Upper lobe of left lung (tissue), 6 donors: ENCODE results near the gene PPP3R1. TPM values are rescaled to one million over a fixed set of nuclear protein-coding genes. Genes with fewer than 3 reads are reported as not detected.

ENCODE experiments used
- ATAC-seq, 2 donors: fragments of 200-7000 bp; cut with Tn5 transposase; one replicate each; pipeline ENCODE4 v1.9.1; 2022; ENCODE audit warnings: mild to moderate bottlenecking in 2 of 2, moderate library complexity in 2 of 2; ENCODE audit not compliant: low FRiP score in 2 of 2
- DNase-seq, 2 donors: peaks; one replicate each; pipeline ENCODE4 v3.0.0-alpha.2; 2019 to 2020
- H3K27ac ChIP-seq, 4 donors: fragments of 200-600 bp; sonication (generic); one replicate each; pipeline ENCODE4 v1.5.1; 2016 to 2019
- H3K27me3 ChIP-seq, 4 donors: fragments of 200-600 bp; sonication (generic); one replicate each; pipeline ENCODE4 v1.5.1; 2017 to 2019
- H3K36me3 ChIP-seq, 4 donors: fragments of 200-600 bp; sonication (generic); one replicate each; pipeline ENCODE4 v1.5.1; 2016 to 2019
- H3K4me1 ChIP-seq, 4 donors: fragments of 200-600 bp; sonication (generic); one replicate each; pipeline ENCODE4 v1.5.1; 2018 to 2019
- H3K4me3 ChIP-seq, 4 donors: fragments of 200-600 bp; sonication (generic); one replicate each; pipeline ENCODE4 v1.5.1; 2017 to 2019; ENCODE audit warnings: mild to moderate bottlenecking in 2 of 4, moderate library complexity in 1 of 4
- H3K9me3 ChIP-seq, 4 donors: fragments of 200-600 bp; sonication (generic); one replicate each; pipeline ENCODE4 v1.5.1; 2018 to 2019
- EP300 ChIP-seq, 4 donors: sonication (generic); formaldehyde crosslinking; IDR thresholded peaks; one replicate each; pipeline ENCODE4 v1.5.1; 2017; ENCODE audit warnings: antibody characterized with exemption in 4 of 4, control low read depth in 2 of 4
- POLR2A ChIP-seq, 4 donors: fragments of 450-650 bp; IDR thresholded peaks; one replicate each; pipeline ENCODE4 v1.5.1; 2016 to 2017; ENCODE audit warnings: antibody characterized with exemption in 4 of 4, mild to moderate bottlenecking in 2 of 4
- POLR2AphosphoS5 ChIP-seq, 2 donors: sonication (generic); formaldehyde crosslinking; IDR thresholded peaks; one replicate each; pipeline ENCODE4 v1.5.1; 2017; ENCODE audit warnings: antibody characterized with exemption in 2 of 2
- WGBS, 2 donors: methylation state at CpG; one replicate each; pipeline ENCODE4 v1.1.5; 2017 to 2018; 5-methylcytosine and 5-hydroxymethylcytosine counted together
- total RNA-seq, 6 donors: library from RNA; depleted of rRNA in 4 of 6; stranded (reverse); fragments of >200 nt in 4 of 6; gene quantifications; one replicate each; pipeline versions ENCODE4 v1.1.0 to v1.2.1, GENCODE V29; 2016 to 2021
- TF ChIP-seq, protein P1 (sequence below), 6 experiments: fragments of 450-650 bp in 4 of 6; fragments of 200-600 bp in 2 of 6; sonication (generic) in 2 of 6; IDR thresholded peaks; one replicate each; pipeline ENCODE4 v1.5.1; 2016 to 2019; ENCODE audit warnings: antibody characterized with exemption in 6 of 6
- donor health status: DM: no; HTN: no; CAD: no; lungs with moderate emphysema.
- donor health status: DM: no; HTN: yes; CAD: no; lungs with severe emphysema.

Gene PPP3R1
- total RNA-seq, 6 donors from 2014 or later, result 14.7 to 56.6 (median 45.4) TPM

DNA sequence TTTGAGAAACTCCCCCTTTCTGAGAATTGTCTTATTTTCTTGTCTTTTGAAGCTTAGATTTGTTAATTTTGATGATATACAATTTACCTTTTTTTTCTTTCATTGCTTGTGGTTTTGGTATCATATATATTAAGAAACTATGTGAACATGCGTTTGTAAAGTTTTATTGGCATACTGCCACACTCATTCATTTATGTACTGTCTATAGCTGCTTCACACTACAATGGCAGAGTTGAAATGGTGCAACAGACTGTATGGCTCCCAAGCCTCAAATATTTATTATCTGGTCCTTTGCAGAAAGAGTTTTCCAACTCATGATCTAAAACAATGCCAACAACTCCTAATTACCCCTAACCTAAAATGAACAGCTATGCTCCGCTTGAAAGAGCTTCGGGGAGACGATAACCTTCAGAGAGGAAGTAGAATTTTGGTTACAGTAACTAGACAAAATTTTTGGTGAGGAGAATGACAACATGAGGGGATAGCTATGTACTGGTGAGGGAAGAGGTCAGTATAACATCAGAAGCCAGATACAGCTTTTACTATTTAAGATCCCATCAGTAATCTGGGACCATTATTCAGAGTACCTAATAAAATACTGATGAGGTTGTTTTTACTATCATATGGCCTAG, 16.1 kb downstream of the PPP3R1 start:
- TF ChIP-seq POLR2AphosphoS5 (IDR thresholded peaks at IDR 0.05), result no peak
- TF ChIP-seq, protein P1, sequence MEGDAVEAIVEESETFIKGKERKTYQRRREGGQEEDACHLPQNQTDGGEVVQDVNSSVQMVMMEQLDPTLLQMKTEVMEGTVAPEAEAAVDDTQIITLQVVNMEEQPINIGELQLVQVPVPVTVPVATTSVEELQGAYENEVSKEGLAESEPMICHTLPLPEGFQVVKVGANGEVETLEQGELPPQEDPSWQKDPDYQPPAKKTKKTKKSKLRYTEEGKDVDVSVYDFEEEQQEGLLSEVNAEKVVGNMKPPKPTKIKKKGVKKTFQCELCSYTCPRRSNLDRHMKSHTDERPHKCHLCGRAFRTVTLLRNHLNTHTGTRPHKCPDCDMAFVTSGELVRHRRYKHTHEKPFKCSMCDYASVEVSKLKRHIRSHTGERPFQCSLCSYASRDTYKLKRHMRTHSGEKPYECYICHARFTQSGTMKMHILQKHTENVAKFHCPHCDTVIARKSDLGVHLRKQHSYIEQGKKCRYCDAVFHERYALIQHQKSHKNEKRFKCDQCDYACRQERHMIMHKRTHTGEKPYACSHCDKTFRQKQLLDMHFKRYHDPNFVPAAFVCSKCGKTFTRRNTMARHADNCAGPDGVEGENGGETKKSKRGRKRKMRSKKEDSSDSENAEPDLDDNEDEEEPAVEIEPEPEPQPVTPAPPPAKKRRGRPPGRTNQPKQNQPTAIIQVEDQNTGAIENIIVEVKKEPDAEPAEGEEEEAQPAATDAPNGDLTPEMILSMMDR (IDR thresholded peaks at IDR 0.05), result no peak
- no peak for TF ChIP-seq EP300 (IDR thresholded peaks at IDR 0.05)
- no peak for TF ChIP-seq POLR2A (IDR thresholded peaks at IDR 0.05)
- Histone ChIP-seq H3K27me3 (no peaks in the 10 kb centered on the region), H3K36me3 (no peaks in the 10 kb centered on the region), H3K27ac (no peak overlapping the region), H3K9me3 (no peaks in the 10 kb centered on the region), H3K4me1 (peaks cover 58 to 79% (median 68%) of the 10 kb centered on the region in 4 donors), H3K4me3 (no peak overlapping the region)
- no peak for ATAC-seq
- DNase-seq, result no peak
- 33 to 48% methylated on average over 4 of the region's 4 CpGs for WGBS, 2 donors

DNA sequence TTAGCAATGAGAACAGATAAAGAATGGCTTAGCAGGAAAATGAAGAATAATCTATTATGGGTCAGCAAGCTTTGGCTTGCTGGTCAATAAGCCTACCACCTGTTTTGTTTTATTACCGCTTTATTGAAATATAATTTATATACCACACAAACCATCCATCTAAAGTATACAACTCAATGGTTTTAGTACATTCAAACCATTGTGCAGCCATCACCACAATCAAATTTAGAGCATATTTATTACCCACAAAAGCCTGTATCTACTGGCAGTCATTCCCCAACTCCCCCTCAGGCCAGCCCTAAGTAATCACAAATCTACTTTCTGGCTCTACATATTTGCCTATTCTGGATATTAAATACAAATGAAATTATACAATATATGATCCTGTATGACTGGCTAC, 17.2 kb downstream of the PPP3R1 start:
- Histone ChIP-seq H3K4me1 (peaks cover 62 to 81% (median 72%) of the 10 kb centered on the region in 4 donors), H3K9me3 (no peaks in the 10 kb centered on the region), H3K27ac (no peak overlapping the region), H3K27me3 (no peaks in the 10 kb centered on the region), H3K36me3 (no peaks in the 10 kb centered on the region), H3K4me3 (no peak overlapping the region)
- DNase-seq (no peak), ATAC-seq (no peak)
- TF ChIP-seq, protein P1 (IDR thresholded peaks at IDR 0.05), result no peak
- TF ChIP-seq POLR2AphosphoS5 (IDR thresholded peaks at IDR 0.05), result no peak
- TF ChIP-seq EP300 (IDR thresholded peaks at IDR 0.05), result no peak
- TF ChIP-seq POLR2A (IDR thresholded peaks at IDR 0.05), result no peak
- WGBS, 2 donors, result 92 to 100% methylated on average over 1 of the region's 1 CpG

DNA sequence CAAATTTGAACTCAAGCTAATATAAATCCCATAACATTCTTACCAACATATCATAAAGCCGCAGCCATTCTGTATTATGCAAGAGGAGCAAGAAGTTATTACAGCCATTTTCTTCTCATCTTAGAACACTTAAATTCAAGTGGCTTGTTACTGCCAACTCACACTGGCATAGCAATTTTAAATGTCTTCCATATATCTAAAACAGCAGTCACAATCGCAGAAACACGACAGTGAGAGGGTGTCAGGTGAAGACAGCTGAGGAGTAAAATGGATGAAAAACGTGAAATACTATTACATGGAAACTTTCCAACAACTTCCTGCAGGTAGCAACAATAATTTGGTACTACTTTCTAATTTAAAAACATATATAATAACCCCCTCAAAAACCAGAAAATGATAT, 17.9 kb downstream of the PPP3R1 start:
- no peak overlapping the region for H3K4me3 ChIP-seq
- no peak for DNase-seq
- H3K9me3 ChIP-seq, result no peaks in the 10 kb centered on the region
- peaks cover 55 to 79% (median 69%) of the 10 kb centered on the region in 4 donors for H3K4me1 ChIP-seq
- H3K27ac ChIP-seq, result no peak overlapping the region
- H3K27me3 ChIP-seq, result no peaks in the 10 kb centered on the region
- ATAC-seq, result no peak
- 62% methylated on average over 4 of the region's 4 CpGs for WGBS, 2 donors
- TF ChIP-seq POLR2A (IDR thresholded peaks at IDR 0.05) (no peak), POLR2AphosphoS5 (IDR thresholded peaks at IDR 0.05) (no peak), EP300 (IDR thresholded peaks at IDR 0.05) (no peak)
- TF ChIP-seq, protein P1 (IDR thresholded peaks at IDR 0.05), result no peak
- no peaks in the 10 kb centered on the region for H3K36me3 ChIP-seq

DNA sequence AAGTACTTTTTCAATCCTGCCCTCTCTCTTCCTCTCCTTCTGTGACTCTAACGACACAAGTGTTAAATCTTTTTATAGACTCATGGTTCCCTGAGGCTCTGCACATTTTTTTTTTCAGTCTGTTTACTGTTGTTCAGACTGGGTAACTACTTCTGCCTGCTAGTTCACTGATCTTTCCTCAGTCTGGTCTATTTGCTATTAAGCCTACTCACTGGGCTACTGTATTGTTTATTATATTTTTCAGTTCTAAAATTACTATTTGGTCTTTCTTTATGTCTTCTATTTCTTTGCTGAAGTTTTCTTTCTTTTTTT, 21.3 kb downstream of the PPP3R1 start:
- Histone ChIP-seq H3K27me3 (no peaks in the 10 kb centered on the region), H3K9me3 (no peaks in the 10 kb centered on the region), H3K27ac (no peak overlapping the region), H3K36me3 (no peaks in the 10 kb centered on the region), H3K4me3 (no peak overlapping the region), H3K4me1 (peaks cover 29 to 63% (median 51%) of the 10 kb centered on the region in 4 donors)
- TF ChIP-seq, protein P1 (IDR thresholded peaks at IDR 0.05), result no peak
- TF ChIP-seq EP300 (IDR thresholded peaks at IDR 0.05), result no peak
- no peak for TF ChIP-seq POLR2A (IDR thresholded peaks at IDR 0.05)
- TF ChIP-seq POLR2AphosphoS5 (IDR thresholded peaks at IDR 0.05), result no peak
- DNase-seq, result no peak
- no peak for ATAC-seq
- 0 to 4% methylated on average over 1 of the region's 1 CpG for WGBS, 2 donors
